HG02973 (cell line): Measurements from ENCODE around the gene DHX57.
"Not testable (repeated sequence)": the region's sequence is repeated elsewhere in the genome, so short reads cannot be mapped to it uniquely, and the experiment has no call there.

Source experiments
- ATAC-seq: cut with Tn5 transposase; IDR thresholded peaks from one replicate; pipeline ENCODE4 v1.9.1; 2021; ENCODE audit warnings: moderate library complexity; ENCODE audit not compliant: unreplicated experiment

Gene DHX57

DNA sequence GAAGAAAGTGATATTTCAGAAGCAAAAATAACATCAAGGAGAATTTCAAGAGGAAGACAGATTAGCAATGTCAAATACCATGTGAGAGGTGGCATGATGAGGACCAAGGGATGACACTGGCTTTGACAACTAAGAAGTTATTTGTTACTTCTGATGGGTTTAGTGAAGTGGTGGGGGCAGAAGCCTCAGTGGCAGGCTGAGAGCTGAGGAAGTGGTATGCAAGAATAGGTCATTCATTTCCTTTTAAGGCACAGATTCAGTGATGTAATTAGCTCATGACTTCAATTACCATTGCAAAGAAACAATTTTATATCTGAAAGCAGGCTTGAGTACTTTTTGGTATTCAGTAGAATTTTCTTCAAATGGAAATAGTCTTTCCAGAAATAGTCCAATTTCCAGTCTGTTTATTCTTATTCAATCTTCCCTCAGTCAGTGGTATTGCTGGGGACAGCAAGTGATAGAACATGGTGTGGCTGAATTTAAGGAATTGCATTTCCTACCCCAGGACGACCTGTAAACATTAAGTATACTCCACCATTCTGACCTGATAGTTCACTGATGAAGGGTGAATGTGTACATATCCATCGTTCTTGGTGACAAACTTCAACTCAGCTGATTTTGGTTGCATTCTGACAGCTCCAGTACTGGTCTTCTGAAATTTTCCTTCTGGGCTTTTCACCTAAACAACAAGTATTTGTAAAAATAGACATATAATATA is 69.6 kb downstream of the DHX57 start:
- ATAC-seq, result no peak

DNA sequence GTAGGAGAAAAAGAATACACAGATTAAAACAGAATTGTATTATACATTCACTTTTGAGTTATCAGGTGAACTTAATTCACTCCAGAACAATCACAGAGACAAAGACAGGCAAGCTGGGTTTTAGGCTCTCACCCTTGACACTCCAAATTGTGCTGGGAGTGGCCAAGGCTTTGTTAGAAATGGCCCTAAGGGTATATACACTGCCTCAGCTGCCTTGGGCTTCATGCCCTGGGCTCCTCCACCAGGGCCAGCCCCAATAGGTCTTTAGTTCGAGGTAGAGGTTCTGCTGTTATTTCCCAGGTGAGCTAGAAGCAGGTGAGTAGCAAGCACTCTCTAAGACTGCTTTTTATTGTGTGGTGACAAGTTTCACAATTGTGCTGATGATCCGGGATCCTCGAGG is 77.8 kb downstream of the DHX57 start:
- no peak for ATAC-seq

DNA sequence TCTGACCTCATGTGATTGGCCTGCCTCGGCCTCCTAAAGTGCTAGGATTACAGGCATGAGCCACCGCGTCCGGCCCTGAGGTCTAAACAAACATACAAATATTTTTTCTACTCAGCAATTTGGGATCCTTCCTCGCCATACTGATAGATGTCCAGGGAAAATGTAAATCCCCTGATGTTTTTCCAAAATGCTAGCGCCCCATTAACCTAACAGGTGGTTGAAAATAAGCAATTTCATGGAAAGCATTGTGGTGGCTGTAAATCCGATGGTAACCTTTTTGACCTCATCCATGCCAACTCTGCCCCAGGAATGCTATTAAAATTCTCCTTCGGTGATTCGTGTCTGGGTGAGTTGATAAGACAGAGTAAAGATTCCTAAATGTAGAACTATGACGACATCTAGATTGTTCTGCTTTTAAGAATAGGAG is 78.5 kb downstream of the DHX57 start:
- ATAC-seq, result no peak

DNA sequence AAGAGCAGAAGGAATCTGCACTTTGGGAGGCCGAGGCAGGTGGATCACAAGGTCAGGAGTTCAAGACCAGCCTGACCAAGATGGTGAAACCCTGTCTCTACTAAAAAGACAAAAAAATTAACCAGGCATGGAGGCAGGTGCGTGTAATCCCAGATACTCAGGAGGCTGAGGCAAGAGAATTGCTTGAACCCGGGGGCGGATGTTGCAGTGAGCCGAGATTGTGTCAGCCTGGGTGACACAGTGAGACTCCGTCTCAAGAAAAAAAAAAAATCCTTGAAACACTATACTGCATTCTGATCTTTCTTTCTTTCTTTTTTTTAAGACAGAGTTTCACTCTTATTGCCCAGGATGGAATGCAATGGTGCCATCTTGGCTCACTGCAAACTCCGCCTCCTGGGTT is 80.7 kb downstream of the DHX57 start:
- not testable (repeated sequence) for ATAC-seq

DNA sequence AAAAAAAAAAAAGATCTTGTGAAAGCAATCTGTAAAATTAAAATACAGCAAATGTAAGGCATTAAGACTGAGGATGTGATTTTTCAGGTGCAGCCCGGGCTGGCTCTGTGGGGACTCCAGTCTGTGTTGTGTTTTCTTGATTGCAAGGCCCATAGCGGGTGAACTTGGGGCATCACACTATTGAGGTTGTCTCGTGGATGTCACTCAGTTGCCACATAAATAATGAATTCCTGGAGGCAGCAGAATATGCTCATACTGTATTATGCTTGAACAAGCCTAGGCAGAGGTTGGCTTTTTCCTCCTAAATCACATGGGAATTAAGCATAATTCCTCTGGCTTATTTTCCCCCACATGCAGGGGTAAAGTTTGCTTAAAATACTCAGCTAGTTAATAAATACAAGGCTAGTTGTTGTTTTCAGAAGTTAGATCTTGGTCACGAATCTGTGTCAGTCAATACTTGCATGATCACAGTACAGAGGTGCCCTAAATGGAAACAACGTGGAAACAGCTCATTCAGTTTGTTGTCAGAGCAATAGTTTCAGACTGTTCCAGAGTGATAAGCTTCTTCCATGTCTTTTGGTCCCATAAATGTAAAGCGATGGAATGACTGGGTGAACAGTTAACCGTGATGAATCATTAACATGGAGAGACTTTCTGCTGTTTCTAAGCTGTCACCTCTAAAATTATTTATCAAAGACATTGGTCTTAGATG is 81.3 kb downstream of the DHX57 start:
- no peak for ATAC-seq

DNA sequence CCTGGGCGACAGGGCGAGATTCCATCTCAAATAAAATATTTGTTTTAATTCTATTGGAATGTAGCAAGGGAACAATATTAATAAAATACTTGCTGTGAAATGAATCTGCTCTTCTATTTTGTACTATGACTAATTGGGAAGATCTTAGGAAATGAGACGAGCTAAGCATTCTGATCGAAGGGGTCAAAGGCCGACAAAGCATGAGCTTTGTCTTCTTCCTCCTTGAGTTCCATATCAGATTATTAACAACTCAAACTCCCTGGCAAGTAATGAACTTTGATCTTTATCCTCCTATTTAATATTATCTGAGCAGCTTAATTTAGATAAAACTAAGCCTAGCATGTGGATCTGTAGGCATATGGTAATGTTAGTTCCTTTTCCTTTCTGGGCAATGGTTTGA is 82.2 kb downstream of the DHX57 start:
- ATAC-seq, result no peak

DNA sequence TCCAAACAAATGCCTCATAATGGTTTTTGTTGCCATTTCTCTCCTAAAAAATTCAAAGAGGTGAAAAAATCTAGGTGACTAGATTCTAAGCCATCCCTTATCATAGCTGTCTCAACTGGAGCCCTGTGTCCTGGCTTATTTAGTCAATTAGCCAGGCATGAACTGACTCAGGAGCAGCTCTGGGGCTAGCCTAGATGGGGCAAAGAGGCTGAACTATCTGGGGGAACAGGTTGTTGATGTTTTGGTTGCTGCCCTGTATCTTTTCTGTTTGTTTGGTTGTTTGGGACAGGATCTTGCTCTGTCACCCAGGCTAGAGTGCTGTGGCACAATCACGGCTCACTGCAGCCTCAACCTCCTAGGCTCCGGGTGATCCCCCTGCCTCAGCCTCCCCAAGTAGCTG is 83.0 kb downstream of the DHX57 start:
- no peak for ATAC-seq

DNA sequence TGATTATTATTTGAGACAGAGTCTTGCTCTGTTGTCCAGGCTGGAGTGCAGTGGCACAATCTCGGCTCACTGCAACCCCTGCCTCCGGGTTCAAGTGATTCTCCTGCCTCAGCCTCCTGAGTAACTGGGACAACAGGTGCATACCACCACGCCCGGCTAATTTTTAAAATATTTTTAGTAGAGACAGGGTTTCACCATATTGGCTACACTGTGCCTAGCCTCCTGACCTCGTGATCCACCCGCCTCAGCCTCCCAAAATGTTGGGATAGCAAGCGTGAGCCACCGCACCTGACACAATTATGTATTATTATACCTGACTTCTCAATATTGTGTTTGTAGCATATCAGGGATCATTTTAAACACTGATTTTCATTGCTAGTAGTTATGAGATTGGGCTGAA is 83.4 kb downstream of the DHX57 start:
- ATAC-seq, result not testable (repeated sequence)

DNA sequence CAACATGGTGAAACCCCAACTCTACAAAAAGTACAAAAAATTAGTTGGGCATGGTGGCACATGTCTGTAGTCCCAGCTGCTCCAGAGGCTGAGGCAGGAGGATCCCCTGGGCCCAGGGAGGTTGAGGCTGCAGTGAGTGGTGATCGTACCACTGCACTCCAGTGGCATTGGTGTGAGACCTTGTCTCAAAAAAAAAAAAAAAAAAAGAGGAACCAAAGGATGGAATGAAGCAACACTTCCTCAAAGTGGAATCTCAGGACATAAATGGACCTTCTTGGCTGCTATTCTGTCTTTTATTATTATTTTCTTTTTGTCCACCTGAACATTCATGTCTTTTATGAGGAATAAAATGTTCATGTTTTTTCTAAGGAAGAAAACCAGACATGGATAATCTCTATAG is 84.0 kb downstream of the DHX57 start:
- ATAC-seq, result no peak

DNA sequence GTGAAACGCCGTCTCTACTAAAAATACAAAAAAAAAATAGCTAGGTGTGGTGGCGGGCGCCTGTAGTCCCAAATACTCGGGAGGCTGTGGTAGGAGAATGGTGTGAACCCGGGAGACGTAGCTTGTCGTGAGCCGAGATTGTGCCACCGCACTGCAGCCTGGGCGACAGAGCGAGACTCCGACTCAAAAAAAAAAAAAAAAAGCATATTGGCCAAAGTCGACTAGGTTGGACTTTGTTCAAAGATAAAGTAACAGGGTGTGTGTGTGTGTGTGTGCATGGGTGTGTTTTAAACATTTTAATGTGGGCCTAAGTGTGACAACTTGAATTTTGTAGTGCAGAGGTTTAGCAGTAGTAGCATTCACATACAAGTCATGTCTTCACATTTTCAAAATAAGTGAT is 86.0 kb downstream of the DHX57 start:
- ATAC-seq, result no peak

DNA sequence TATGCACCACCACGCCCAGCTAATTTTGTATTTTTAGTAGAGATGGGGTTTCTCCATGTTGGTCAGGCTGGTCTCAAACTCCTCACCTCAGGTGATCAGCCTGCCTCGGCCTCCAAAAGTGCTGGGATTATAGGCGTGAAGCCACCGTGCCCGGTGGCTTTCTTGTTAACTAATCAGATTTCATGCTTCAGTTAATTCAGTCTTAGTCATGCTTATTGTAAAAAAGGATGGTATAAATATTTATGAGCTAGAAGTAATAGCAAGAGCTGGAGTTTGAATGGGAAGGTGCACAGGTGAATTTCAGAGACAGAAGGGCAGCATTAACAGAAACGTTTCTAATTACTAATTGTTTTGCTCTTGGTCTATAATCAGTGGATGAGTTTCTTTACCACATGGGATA is 87.4 kb downstream of the DHX57 start:
- no peak for ATAC-seq

DNA sequence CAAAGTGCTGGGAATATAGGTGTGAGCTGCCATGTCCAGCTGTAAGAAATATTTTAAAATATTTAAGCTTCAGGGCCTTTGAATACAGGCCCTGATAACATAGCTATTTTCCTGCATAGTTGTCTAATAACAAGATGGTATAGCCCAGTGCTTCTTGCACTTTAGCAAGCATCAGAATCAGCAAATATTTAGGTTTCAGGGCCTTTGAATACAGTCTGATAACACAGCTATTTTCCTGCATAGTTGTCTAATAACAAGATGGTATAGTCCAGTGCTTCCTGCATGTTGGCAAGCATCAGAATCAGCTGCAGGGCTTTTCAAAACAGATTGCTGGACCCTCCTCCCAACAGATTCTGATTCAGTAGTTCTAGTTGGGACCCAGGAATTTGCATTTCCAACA is 92.1 kb downstream of the DHX57 start:
- no peak for ATAC-seq

DNA sequence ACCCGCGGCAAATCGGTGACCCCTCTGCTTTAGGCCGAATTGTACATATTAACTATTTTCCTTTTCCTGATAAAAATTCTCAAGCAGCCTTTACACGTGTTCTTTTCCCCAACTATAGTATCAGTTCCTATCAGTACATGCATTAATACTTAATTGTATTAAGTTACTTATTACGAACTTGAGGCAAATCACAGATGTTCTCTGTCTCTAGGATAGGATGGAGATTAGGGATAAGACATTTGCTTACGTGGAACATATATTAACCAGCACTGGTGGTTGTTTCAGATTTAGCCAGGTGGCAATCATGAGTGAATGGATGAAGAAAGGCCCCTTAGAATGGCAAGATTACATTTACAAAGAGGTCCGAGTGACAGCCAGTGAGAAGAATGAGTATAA is 97.0 kb downstream of the DHX57 start:
- ATAC-seq, result no peak

DNA sequence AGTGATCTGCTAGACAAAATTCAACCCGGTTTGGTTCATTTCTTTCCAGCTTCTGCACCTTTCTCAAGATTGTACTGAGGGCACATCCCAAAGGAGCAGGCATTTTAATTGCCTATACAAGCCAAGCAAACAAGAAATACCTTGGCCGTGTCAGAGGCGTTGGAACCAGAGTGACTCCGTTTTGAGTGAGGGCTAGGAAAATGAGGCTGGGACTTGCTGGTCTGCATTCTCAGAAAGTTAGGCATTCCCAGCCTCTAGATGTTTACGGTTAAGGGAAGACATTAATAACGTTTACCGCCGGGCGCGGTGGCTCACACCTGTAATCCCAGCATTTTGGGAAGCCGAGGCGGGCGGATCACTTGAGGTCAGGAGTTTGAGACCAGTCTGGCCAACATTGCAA is 99.2 kb downstream of the DHX57 start:
- no peak for ATAC-seq

DNA sequence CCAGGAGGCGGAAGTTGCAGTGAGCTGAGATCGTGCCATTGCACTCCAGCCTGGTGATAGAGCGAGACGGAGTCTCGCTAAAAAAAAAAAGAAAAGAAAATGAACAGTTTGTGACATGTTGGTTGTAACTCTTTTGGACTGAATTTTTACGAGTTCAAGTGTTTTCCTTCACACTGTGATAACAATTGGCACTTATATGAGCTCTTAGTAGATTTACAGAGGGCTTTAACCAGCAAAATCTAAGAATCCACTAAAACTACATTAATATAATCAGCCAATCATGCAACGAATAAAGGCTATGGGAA is 99.9 kb downstream of the DHX57 start:
- ATAC-seq, result no peak

DNA sequence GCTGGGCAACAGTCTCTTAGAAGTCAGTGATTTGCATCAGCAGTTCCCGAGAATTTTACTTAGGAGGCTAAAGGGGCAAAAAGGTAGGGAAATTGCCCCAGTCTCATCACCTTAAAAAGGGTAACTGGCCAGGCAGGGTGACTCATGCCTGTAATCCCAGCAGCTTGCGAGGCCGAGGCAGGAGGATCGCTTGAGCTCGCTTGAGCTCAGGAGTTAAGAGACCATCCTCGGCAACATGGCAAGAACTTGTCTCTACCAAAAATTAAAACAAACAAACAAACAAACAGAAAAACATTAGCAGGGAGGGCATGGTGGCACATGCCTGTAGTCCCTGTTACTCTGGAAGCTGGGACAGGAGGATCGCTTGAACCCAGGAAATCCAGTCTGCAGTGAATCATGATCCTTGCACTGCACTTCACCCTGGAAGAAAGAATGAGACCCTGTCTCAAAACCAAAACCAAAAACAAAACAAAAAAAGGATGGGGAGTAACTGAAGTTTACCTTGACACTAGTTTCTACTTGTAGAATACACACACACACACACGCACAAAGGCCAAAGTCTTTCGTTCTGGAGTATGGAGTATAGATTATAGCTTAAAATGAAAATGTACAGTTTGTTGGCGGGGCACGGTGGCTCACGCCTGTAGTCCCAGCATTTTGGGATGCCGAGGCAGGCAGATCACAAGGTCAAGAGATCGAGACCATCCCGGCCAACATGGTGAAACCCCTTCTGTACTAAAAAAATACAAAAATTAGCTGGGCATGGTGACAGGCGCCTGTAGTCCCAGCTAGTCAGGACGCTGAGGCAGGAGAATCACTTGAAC is 100.4 kb downstream of the DHX57 start:
- ATAC-seq, result no peak

DNA sequence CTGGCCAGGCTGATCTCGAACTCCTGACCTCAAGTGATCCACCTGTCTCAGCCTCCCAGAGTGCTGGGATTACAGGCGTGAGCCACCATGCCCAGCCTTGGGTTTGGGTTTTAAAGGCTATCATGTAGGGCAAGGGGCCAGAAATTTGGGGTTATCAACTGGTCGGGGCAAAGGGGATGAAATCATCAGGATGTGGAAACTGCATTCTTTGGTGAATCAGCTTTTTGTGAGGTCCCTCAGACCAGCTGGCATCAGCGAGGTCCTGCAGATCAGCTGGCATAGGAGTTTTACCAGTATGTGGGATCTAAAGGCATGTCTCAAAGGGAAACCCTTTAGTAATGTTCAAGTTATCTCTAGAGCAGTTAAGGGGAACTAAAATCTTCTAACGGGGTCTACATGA is 104.1 kb downstream of the DHX57 start:
- no peak for ATAC-seq

DNA sequence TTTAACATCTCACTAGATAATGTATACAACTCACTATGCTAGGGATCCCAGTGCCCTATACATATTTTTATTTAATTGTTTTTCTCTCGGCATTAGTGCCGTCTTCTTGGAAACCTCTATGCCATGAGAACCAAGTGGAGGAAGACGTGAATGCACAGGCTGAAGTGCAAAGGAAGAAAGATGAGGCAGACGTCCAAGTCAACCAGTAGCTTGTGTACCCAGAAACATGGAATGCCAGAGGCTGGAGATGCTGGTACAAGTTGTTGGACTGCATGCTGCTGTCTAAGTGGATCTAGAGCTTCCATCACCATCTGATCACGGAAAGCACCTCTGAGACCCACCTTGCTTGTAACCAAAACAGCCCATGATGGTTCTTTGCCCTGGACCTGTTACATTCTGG is 110.2 kb downstream of the DHX57 start:
- ATAC-seq, result no peak

DNA sequence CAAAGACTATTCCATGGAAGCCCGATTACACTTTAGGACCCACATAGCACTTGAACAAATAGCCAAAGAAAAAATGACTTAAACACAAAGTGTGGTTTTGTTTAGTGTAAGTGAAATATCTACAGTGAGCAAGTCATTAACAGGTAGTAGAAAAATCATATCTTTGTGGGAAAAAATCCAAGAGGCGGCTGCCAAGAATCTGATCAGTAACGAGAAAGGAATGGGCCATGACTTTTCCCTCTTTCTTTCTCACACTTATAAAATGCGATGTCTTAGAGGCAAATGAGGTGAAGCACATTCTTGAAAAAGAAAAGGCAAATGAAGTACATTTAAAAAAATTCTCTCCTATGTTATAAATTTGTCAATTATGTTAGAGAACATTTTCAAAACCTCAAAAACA is 110.6 kb downstream of the DHX57 start:
- no peak for ATAC-seq

DNA sequence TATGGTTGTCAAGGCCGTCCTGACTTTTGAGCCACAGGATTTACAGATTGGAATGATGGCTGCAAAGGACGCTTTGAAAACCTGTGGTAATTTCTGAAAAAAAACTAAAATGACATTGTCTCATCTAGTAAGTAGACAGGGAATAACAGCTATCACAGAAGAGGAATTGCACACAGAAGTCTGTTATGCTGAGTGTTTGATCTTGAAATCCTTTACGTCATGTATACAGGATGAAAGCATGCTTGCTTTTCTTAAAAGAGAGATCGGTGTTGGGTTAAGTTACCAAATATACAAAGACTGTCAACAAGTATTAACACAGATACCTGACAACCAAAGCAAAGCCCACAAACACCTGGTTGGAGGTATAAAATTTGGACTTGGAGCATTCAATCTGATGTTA is 112.0 kb downstream of the DHX57 start:
- ATAC-seq, result no peak

DNA sequence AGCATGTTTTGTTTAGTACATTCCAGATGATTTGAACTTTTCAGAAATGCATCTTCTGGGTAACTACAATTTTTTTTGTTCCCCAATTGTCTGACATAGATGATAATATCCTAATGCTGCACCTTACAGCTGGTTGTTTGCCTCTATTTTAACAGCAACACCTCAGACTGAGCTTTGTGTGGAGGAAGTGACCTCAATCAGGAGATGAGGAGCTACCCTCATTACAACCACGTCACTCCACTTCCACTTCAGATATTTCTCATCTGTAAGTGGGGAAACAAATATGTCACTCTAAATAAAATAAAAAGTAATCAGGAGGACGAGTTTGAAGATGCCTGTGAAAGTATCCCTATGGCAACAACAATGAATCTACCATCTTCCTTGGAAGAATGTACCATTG is 112.5 kb downstream of the DHX57 start:
- ATAC-seq, result no peak

DNA sequence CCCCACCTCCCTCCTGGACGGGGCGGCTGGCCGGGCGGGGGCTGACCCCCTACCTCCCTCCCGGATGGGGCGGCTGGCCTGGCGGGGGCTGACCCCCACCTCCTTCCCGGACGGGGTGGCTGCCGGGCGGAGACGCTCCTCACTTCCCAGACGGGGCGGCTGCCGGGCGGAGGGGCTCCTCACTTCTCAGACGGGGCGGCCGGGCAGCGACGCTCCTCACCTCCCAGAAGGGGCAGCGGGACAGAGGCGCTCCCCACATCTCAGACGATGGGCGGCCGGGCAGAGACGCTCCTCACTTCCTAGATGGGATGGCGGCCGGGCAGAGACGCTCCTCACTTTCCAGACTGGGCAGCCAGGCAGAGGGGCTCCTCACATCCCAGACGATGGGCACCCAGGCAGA is 119.8 kb downstream of the DHX57 start:
- not testable (repeated sequence) for ATAC-seq
